Keratinocyte (primary cell): ENCODE measurements around the gene LAYN. TPM values are rescaled to one million over a fixed set of nuclear protein-coding genes. Genes with fewer than 3 reads are reported as not detected.

Experiments used
- DNase-seq: peaks from one replicate; pipeline ENCODE4 v3.0.0-alpha.2; 2011; ENCODE audit warnings: low read depth, missing footprints, low spot score
- FAIRE-seq: peaks from 2 replicates; lab custom pipeline; 2011; peaks lifted over from hg19 to GRCh38; lab: Jason Lieb, UNC
- H2AFZ ChIP-seq: 2 replicates; pipeline ENCODE4 v1.6.0; 2012; ENCODE audit warnings: low read length, control low read depth, inconsistent platforms; ENCODE audit not compliant: control insufficient read depth
- H3K27ac ChIP-seq: 2 replicates; pipeline ENCODE4 v1.5.1; 2011; ENCODE audit warnings: low read length; ENCODE audit not compliant: control insufficient read depth, insufficient read depth
- H3K27me3 ChIP-seq: 3 replicates; pipeline ENCODE4 v1.6.0; 2011; ENCODE audit warnings: low read length; ENCODE audit not compliant: control insufficient read depth, insufficient read depth; ENCODE audit errors: extremely low read depth
- H3K36me3 ChIP-seq, 2 experiments: 2 replicates in 1 of 2; 3 replicates in 1 of 2; pipeline ENCODE4 v1.5.1; 2011; ENCODE audit warnings: low read length in 2 of 2, mild to moderate bottlenecking in 1 of 2; ENCODE audit not compliant: control insufficient read depth in 2 of 2, insufficient read depth in 2 of 2; ENCODE audit errors: extremely low read depth in 1 of 2
- H3K4me1 ChIP-seq: 3 replicates; pipeline ENCODE4 v1.5.1; 2011; ENCODE audit warnings: low read length; ENCODE audit not compliant: control insufficient read depth, insufficient read depth; ENCODE audit errors: extremely low read depth
- H3K4me2 ChIP-seq: 3 replicates; pipeline ENCODE4 v1.6.0; 2011; ENCODE audit warnings: low read depth, low read length; ENCODE audit not compliant: control insufficient read depth, insufficient read depth; ENCODE audit errors: extremely low read depth
- H3K4me3 ChIP-seq, 3 experiments: fragments of 200-600 bp in 1 of 3; sonication (generic) in 1 of 3; 2 replicates in 2 of 3; 3 replicates in 1 of 3; pipeline ENCODE4 v1.5.1; 2011 to 2016; ENCODE audit warnings: low read length in 3 of 3, mild to moderate bottlenecking in 3 of 3, control low read depth in 2 of 3, inconsistent platforms in 1 of 3, low read depth in 1 of 3, mixed read lengths in 1 of 3, mixed run types in 1 of 3, moderate library complexity in 1 of 3; ENCODE audit not compliant: control insufficient read depth in 2 of 3, insufficient read depth in 2 of 3; ENCODE audit errors: extremely low read depth in 1 of 3
- H3K79me2 ChIP-seq: 2 replicates; pipeline ENCODE4 v1.6.0; 2012; ENCODE audit warnings: low read length; ENCODE audit not compliant: control insufficient read depth, insufficient read depth
- H3K9ac ChIP-seq: 3 replicates; pipeline ENCODE4 v1.6.0; 2011; ENCODE audit warnings: low read length; ENCODE audit not compliant: control insufficient read depth, insufficient read depth; ENCODE audit errors: extremely low read depth
- H3K9me1 ChIP-seq: 3 replicates; pipeline ENCODE4 v1.6.0; 2011; ENCODE audit warnings: low read length; ENCODE audit not compliant: control insufficient read depth, insufficient read depth; ENCODE audit errors: extremely low read depth
- H3K9me3 ChIP-seq: 2 replicates; pipeline ENCODE4 v1.5.1; 2012; ENCODE audit warnings: low read depth, low read length; ENCODE audit not compliant: control insufficient read depth
- H4K20me1 ChIP-seq: 3 replicates; pipeline ENCODE4 v1.6.0; 2011; ENCODE audit warnings: low read length; ENCODE audit not compliant: control insufficient read depth, insufficient read depth; ENCODE audit errors: extremely low read depth
- CTCF ChIP-seq, 3 experiments: IDR thresholded peaks in 1 of 3; conservative IDR thresholded peaks in 1 of 3; optimal IDR thresholded peaks in 1 of 3; 2 replicates in 2 of 3; 3 replicates in 1 of 3; pipeline versions ENCODE3 to v1.5.1; 2011; ENCODE audit warnings: low read length in 3 of 3, mild to moderate bottlenecking in 3 of 3, moderate library complexity in 2 of 3, control low read depth in 1 of 3, inconsistent platforms in 1 of 3; ENCODE audit not compliant: insufficient read depth in 2 of 3; ENCODE audit errors: extremely low read depth in 1 of 3
- EZH2 ChIP-seq: IDR thresholded peaks from one replicate; pipeline ENCODE4 v1.6.1; 2012; ENCODE audit warnings: inconsistent platforms, mild to moderate bottlenecking, low read length, moderate library complexity
- dilution Hi-C: fragments of 300-500 bp; cut with MboI; formaldehyde crosslinking; loops from one replicate; pipeline ENCODE4 v1.7.0; 2020; ENCODE audit warnings: low sequenced_read_pairs; ENCODE audit not compliant: extremely low pct_ligation_motif_present
- polyA plus RNA-seq, 5 experiments: library from polyadenylated mRNA; depleted of rRNA in 3 of 5; stranded (reverse) in 3 of 5; stranded (forward) in 1 of 5; unstranded in 1 of 5; fragments of >200 nt; gene quantifications; 1 replicate in 1 of 5; 2 replicates in 3 of 5; 3 replicates in 1 of 5; pipeline versions ENCODE4 v1.2.1 to v1.2.3, GENCODE V29; 2011 to 2012; ENCODE audit warnings: missing spikeins in 2 of 5, low read depth in 1 of 5, low replicate concordance in 1 of 5

Gene LAYN
- polyA plus RNA-seq, 1 donor (not counting 4 experiments of a cell fraction or from before 2014, with no cell fraction given): 1.1 TPM

GRCh38 chr11:111572581-111572980 lies 32.1 kb downstream of the LAYN start:
- DNase-seq (no peak), FAIRE-seq (no peak)
- Histone ChIP-seq H2AFZ (no peak overlapping the region), H3K79me2 (no peaks in the 10 kb centered on the region), H3K4me2 (no peak overlapping the region), H3K9ac (no peak overlapping the region), H3K4me3 (no peak overlapping the region), H3K4me1 (peaks cover 5% of the 10 kb centered on the region), H4K20me1 (no peaks in the 10 kb centered on the region), H3K36me3 (no peaks in the 10 kb centered on the region), H3K9me1 (no peaks in the 10 kb centered on the region), H3K9me3 (no peaks in the 10 kb centered on the region), H3K27ac (no peak overlapping the region), H3K27me3 (no peaks in the 10 kb centered on the region)
- TF ChIP-seq EZH2 (no peak), CTCF (optimal IDR thresholded peaks at IDR 0.05 in 1 of 3, IDR thresholded peaks at IDR 0.05 in 1 of 3, conservative IDR thresholded peaks at IDR 0.05 in 1 of 3; ENCODE audit: extremely low read depth in 1 of 3, insufficient read depth in 2 of 3, low read length in 3 of 3) (no peak)
- dilution Hi-C loops: no loop called here

- H3K4me2 ChIP-seq: no peak overlapping the region
- dilution Hi-C loops: no loop called here
These were observed 33.3 kb downstream of the LAYN start for GRCh38 chr11:111573821-111574249.

More at GRCh38 chr11:111573821-111574249, 33.3 kb downstream of the LAYN start:
- Histone ChIP-seq H3K27me3 (no peaks in the 10 kb centered on the region), H3K9me1 (no peaks in the 10 kb centered on the region), H3K36me3 (no peaks in the 10 kb centered on the region), H3K4me3 (no peak overlapping the region), H3K9me3 (no peaks in the 10 kb centered on the region), H3K79me2 (no peaks in the 10 kb centered on the region), H3K9ac (no peak overlapping the region), H4K20me1 (no peaks in the 10 kb centered on the region), H3K4me1 (peaks cover 5% of the 10 kb centered on the region), H2AFZ (peak overlapping the region; percentile 1), H3K27ac (no peak overlapping the region)
- no peak for DNase-seq
- TF ChIP-seq EZH2 (no peak), CTCF (optimal IDR thresholded peaks at IDR 0.05 in 1 of 3, IDR thresholded peaks at IDR 0.05 in 1 of 3, conservative IDR thresholded peaks at IDR 0.05 in 1 of 3; ENCODE audit: extremely low read depth in 1 of 3, insufficient read depth in 2 of 3, low read length in 3 of 3) (no peak)
- no peak for FAIRE-seq
